ENCODE measurements around the gene DLL1.
A peak's percentile ranks its signal among the peaks of the same experiment; 100 is the strongest.

DLL1 gene

GRCh38 chr6:170262489-170263088, 28.3 kb downstream of the DLL1 start:
- Histone ChIP-seq H3K9me3 (ENCODE audit: control insufficient read depth in 2 of 2, low read length in 2 of 2) (no peaks in the 10 kb centered on the region), H3K36me3 (ENCODE audit: control insufficient read depth in 2 of 2, insufficient read depth in 2 of 2, low read length in 2 of 2) (no peaks in the 10 kb centered on the region), H3K4me1 (ENCODE audit: control insufficient read depth in 2 of 2, insufficient read depth in 2 of 2, low read length in 2 of 2) (peaks cover 9 to 11% of the 10 kb centered on the region in 2 donors), H3K4me3 (ENCODE audit: low read length in 2 of 2) (no peak overlapping the region), H3K27ac (ENCODE audit: low read depth in 2 of 2, low read length in 2 of 2) (no peak overlapping the region), H3K27me3 (ENCODE audit: control insufficient read depth in 2 of 2, insufficient read depth in 2 of 2, low read length in 2 of 2) (peaks cover 2 to 3% of the 10 kb centered on the region in 2 donors), H3K9ac (ENCODE audit: low read depth in 1 of 2, low read length in 2 of 2) (no peak overlapping the region)

- Histone ChIP-seq H3K4me1 (ENCODE audit: control insufficient read depth in 2 of 2, insufficient read depth in 2 of 2, low read length in 2 of 2) (peaks cover 9 to 11% of the 10 kb centered on the region in 2 donors), H3K9me3 (ENCODE audit: control insufficient read depth in 2 of 2, low read length in 2 of 2) (no peaks in the 10 kb centered on the region), H3K27ac (ENCODE audit: low read depth in 2 of 2, low read length in 2 of 2) (no peak overlapping the region), H3K36me3 (ENCODE audit: control insufficient read depth in 2 of 2, insufficient read depth in 2 of 2, low read length in 2 of 2) (no peaks in the 10 kb centered on the region), H3K27me3 (ENCODE audit: control insufficient read depth in 2 of 2, insufficient read depth in 2 of 2, low read length in 2 of 2) (peaks cover 2 to 3% of the 10 kb centered on the region in 2 donors), H3K9ac (ENCODE audit: low read depth in 1 of 2, low read length in 2 of 2) (no peak overlapping the region), H3K4me3 (ENCODE audit: low read length in 2 of 2) (no peak overlapping the region)
Observed at GRCh38 chr6:170261643-170262488, 29.0 kb downstream of the DLL1 start.

GRCh38 chr6:170260686-170261085, 30.2 kb downstream of the DLL1 start:
- Histone ChIP-seq H3K4me3 (ENCODE audit: low read length in 2 of 2) (no peak overlapping the region), H3K9ac (ENCODE audit: low read depth in 1 of 2, low read length in 2 of 2) (no peak overlapping the region), H3K9me3 (ENCODE audit: control insufficient read depth in 2 of 2, low read length in 2 of 2) (no peaks in the 10 kb centered on the region), H3K27ac (ENCODE audit: low read depth in 2 of 2, low read length in 2 of 2) (no peak overlapping the region), H3K36me3 (ENCODE audit: control insufficient read depth in 2 of 2, insufficient read depth in 2 of 2, low read length in 2 of 2) (no peaks in the 10 kb centered on the region), H3K27me3 (ENCODE audit: control insufficient read depth in 2 of 2, insufficient read depth in 2 of 2, low read length in 2 of 2) (peaks cover 0 to 2% of the 10 kb centered on the region in 2 donors), H3K4me1 (ENCODE audit: control insufficient read depth in 2 of 2, insufficient read depth in 2 of 2, low read length in 2 of 2) (peaks cover 2 to 4% of the 10 kb centered on the region in 2 donors)

GRCh38 chr6:170259278-170259677, 31.6 kb downstream of the DLL1 start:
- H3K27me3 ChIP-seq (ENCODE audit: control insufficient read depth in 2 of 2, insufficient read depth in 2 of 2, low read length in 2 of 2), result peaks cover 0 to 2% of the 10 kb centered on the region in 2 donors
- no peak overlapping the region for H3K4me3 ChIP-seq (ENCODE audit: low read length in 2 of 2)
- no peaks in the 10 kb centered on the region for H3K36me3 ChIP-seq (ENCODE audit: control insufficient read depth in 2 of 2, insufficient read depth in 2 of 2, low read length in 2 of 2)
- no peak overlapping the region for H3K9ac ChIP-seq (ENCODE audit: low read depth in 1 of 2, low read length in 2 of 2)
- H3K4me1 ChIP-seq (ENCODE audit: control insufficient read depth in 2 of 2, insufficient read depth in 2 of 2, low read length in 2 of 2), result no peaks in the 10 kb centered on the region
- peak overlapping the region in 1 of 2 donors; percentile 4 for H3K27ac ChIP-seq (ENCODE audit: low read depth in 2 of 2, low read length in 2 of 2)
- H3K9me3 ChIP-seq (ENCODE audit: control insufficient read depth in 2 of 2, low read length in 2 of 2), result no peaks in the 10 kb centered on the region

GRCh38 chr6:170258407-170258806, 32.5 kb downstream of the DLL1 start:
- Histone ChIP-seq H3K9me3 (ENCODE audit: control insufficient read depth in 2 of 2, low read length in 2 of 2) (no peaks in the 10 kb centered on the region), H3K36me3 (ENCODE audit: control insufficient read depth in 2 of 2, insufficient read depth in 2 of 2, low read length in 2 of 2) (no peaks in the 10 kb centered on the region), H3K27me3 (ENCODE audit: control insufficient read depth in 2 of 2, insufficient read depth in 2 of 2, low read length in 2 of 2) (peaks cover 0 to 2% of the 10 kb centered on the region in 2 donors), H3K4me1 (ENCODE audit: control insufficient read depth in 2 of 2, insufficient read depth in 2 of 2, low read length in 2 of 2) (no peaks in the 10 kb centered on the region), H3K27ac (ENCODE audit: low read depth in 2 of 2, low read length in 2 of 2) (peak overlapping the region; percentile 22 to 56), H3K9ac (ENCODE audit: low read depth in 1 of 2, low read length in 2 of 2) (no peak overlapping the region), H3K4me3 (ENCODE audit: low read length in 2 of 2) (no peak overlapping the region)

GRCh38 chr6:170257376-170257775, 33.5 kb downstream of the DLL1 start:
- no peaks in the 10 kb centered on the region for H3K4me1 ChIP-seq (ENCODE audit: control insufficient read depth in 2 of 2, insufficient read depth in 2 of 2, low read length in 2 of 2)
- no peaks in the 10 kb centered on the region for H3K36me3 ChIP-seq (ENCODE audit: control insufficient read depth in 2 of 2, insufficient read depth in 2 of 2, low read length in 2 of 2)
- no peaks in the 10 kb centered on the region for H3K9me3 ChIP-seq (ENCODE audit: control insufficient read depth in 2 of 2, low read length in 2 of 2)
- H3K9ac ChIP-seq (ENCODE audit: low read depth in 1 of 2, low read length in 2 of 2), result no peak overlapping the region
- H3K27me3 ChIP-seq (ENCODE audit: control insufficient read depth in 2 of 2, insufficient read depth in 2 of 2, low read length in 2 of 2), result peaks cover 0 to 2% of the 10 kb centered on the region in 2 donors
- no peak overlapping the region for H3K4me3 ChIP-seq (ENCODE audit: low read length in 2 of 2)
- H3K27ac ChIP-seq (ENCODE audit: low read depth in 2 of 2, low read length in 2 of 2), result no peak overlapping the region

- Histone ChIP-seq H3K27ac (ENCODE audit: low read depth in 2 of 2, low read length in 2 of 2) (no peak overlapping the region), H3K9ac (ENCODE audit: low read depth in 1 of 2, low read length in 2 of 2) (no peak overlapping the region), H3K4me1 (ENCODE audit: control insufficient read depth in 2 of 2, insufficient read depth in 2 of 2, low read length in 2 of 2) (no peaks in the 10 kb centered on the region), H3K27me3 (ENCODE audit: control insufficient read depth in 2 of 2, insufficient read depth in 2 of 2, low read length in 2 of 2) (peaks cover 0 to 2% of the 10 kb centered on the region in 2 donors), H3K4me3 (ENCODE audit: low read length in 2 of 2) (no peak overlapping the region), H3K9me3 (ENCODE audit: control insufficient read depth in 2 of 2, low read length in 2 of 2) (no peaks in the 10 kb centered on the region), H3K36me3 (ENCODE audit: control insufficient read depth in 2 of 2, insufficient read depth in 2 of 2, low read length in 2 of 2) (no peaks in the 10 kb centered on the region)
Observed at GRCh38 chr6:170256641-170257040, 34.2 kb downstream of the DLL1 start.

- Histone ChIP-seq H3K36me3 (ENCODE audit: control insufficient read depth in 2 of 2, insufficient read depth in 2 of 2, low read length in 2 of 2) (no peaks in the 10 kb centered on the region), H3K4me3 (ENCODE audit: low read length in 2 of 2) (no peak overlapping the region), H3K9me3 (ENCODE audit: control insufficient read depth in 2 of 2, low read length in 2 of 2) (no peaks in the 10 kb centered on the region), H3K27me3 (ENCODE audit: control insufficient read depth in 2 of 2, insufficient read depth in 2 of 2, low read length in 2 of 2) (no peaks in the 10 kb centered on the region), H3K27ac (ENCODE audit: low read depth in 2 of 2, low read length in 2 of 2) (no peak overlapping the region), H3K9ac (ENCODE audit: low read depth in 1 of 2, low read length in 2 of 2) (no peak overlapping the region), H3K4me1 (ENCODE audit: control insufficient read depth in 2 of 2, insufficient read depth in 2 of 2, low read length in 2 of 2) (no peaks in the 10 kb centered on the region)
Observed at GRCh38 chr6:170255426-170256125, 35.3 kb downstream of the DLL1 start.

GRCh38 chr6:170254315-170255213, 36.3 kb downstream of the DLL1 start:
- Histone ChIP-seq H3K4me3 (ENCODE audit: low read length in 2 of 2) (no peak overlapping the region), H3K4me1 (ENCODE audit: control insufficient read depth in 2 of 2, insufficient read depth in 2 of 2, low read length in 2 of 2) (no peaks in the 10 kb centered on the region), H3K27ac (ENCODE audit: low read depth in 2 of 2, low read length in 2 of 2) (no peak overlapping the region), H3K9ac (ENCODE audit: low read depth in 1 of 2, low read length in 2 of 2) (no peak overlapping the region), H3K9me3 (ENCODE audit: control insufficient read depth in 2 of 2, low read length in 2 of 2) (no peaks in the 10 kb centered on the region), H3K27me3 (ENCODE audit: control insufficient read depth in 2 of 2, insufficient read depth in 2 of 2, low read length in 2 of 2) (no peaks in the 10 kb centered on the region), H3K36me3 (ENCODE audit: control insufficient read depth in 2 of 2, insufficient read depth in 2 of 2, low read length in 2 of 2) (no peaks in the 10 kb centered on the region)
